MM.1S (cell line): Measurements from ENCODE around the gene TARBP2.

Experiments
- DNase-seq: peaks from one replicate; pipeline ENCODE4 v3.0.0-alpha.2; 2015
- H2AFZ ChIP-seq: fragments of 300-600 bp; sonication (generic); 2 replicates; pipeline ENCODE4 v1.6.0; 2016; ENCODE audit warnings: antibody characterized with exemption, low read length
- H3F3A ChIP-seq: fragments of 300-600 bp; sonication (generic); 2 replicates; pipeline ENCODE4 v1.6.1; 2016; ENCODE audit warnings: mild to moderate bottlenecking, antibody characterized with exemption, low read length, moderate library complexity, mixed read lengths; ENCODE audit not compliant: insufficient read depth
- H3K27ac ChIP-seq: fragments of 300-600 bp; sonication (generic); 2 replicates; pipeline ENCODE4 v1.5.1; 2016; ENCODE audit warnings: mild to moderate bottlenecking, low read length
- H3K27me3 ChIP-seq: fragments of 300-600 bp; sonication (generic); replicated peaks from 2 replicates; pipeline ENCODE4 v1.6.0; 2016; ENCODE audit warnings: low read length; ENCODE audit not compliant: insufficient read depth
- H3K36me3 ChIP-seq: fragments of 300-600 bp; sonication (generic); replicated peaks from 2 replicates; pipeline ENCODE4 v1.6.1; 2016; ENCODE audit warnings: mild to moderate bottlenecking, low read length, mixed read lengths; ENCODE audit not compliant: insufficient read depth
- H3K4me1 ChIP-seq: fragments of 300-600 bp; sonication (generic); 2 replicates; pipeline ENCODE4 v1.6.1; 2016; ENCODE audit warnings: low read length, mixed read lengths
- H3K4me2 ChIP-seq: fragments of 300-600 bp; sonication (generic); 2 replicates; pipeline ENCODE4 v1.6.0; 2016; ENCODE audit warnings: low read depth, low read length
- H3K4me3 ChIP-seq: fragments of 300-600 bp; sonication (generic); 2 replicates; pipeline ENCODE4 v1.5.1; 2016; ENCODE audit warnings: low read length, mixed read lengths
- H3K79me2 ChIP-seq: fragments of 300-600 bp; sonication (generic); 2 replicates; pipeline ENCODE4 v1.6.1; 2016; ENCODE audit warnings: mixed run types, low read length, mixed read lengths
- H3K9ac ChIP-seq: fragments of 300-600 bp; sonication (generic); 2 replicates; pipeline ENCODE4 v1.6.1; 2016; ENCODE audit warnings: low read length, mixed read lengths
- H3K9me2 ChIP-seq: fragments of 300-600 bp; sonication (generic); replicated peaks from 2 replicates; pipeline ENCODE4 v1.6.1; 2016; ENCODE audit warnings: mild to moderate bottlenecking, low read length, mixed read lengths; ENCODE audit not compliant: insufficient read depth
- H3K9me3 ChIP-seq: fragments of 300-600 bp; sonication (generic); replicated peaks from 2 replicates; pipeline ENCODE4 v1.6.1; 2016; ENCODE audit warnings: mild to moderate bottlenecking, low read length, mixed read lengths; ENCODE audit not compliant: insufficient read depth
- H4K20me1 ChIP-seq: fragments of 300-600 bp; sonication (generic); 2 replicates; pipeline ENCODE4 v1.6.1; 2016; ENCODE audit warnings: mild to moderate bottlenecking, low read length, moderate library complexity, mixed read lengths; ENCODE audit not compliant: insufficient read depth
- EZH2 ChIP-seq: fragments of 300-600 bp; sonication (generic); optimal IDR thresholded peaks from 2 replicates; pipeline ENCODE3; 2017; ENCODE audit warnings: low read depth, mild to moderate bottlenecking, antibody characterized with exemption, low read length, mixed read lengths
- EZH2phosphoT487 ChIP-seq: fragments of 300-600 bp; sonication (generic); IDR thresholded peaks from 2 replicates; pipeline ENCODE4 v1.6.1; 2018; ENCODE audit warnings: antibody characterized with exemption, low read length
- TF ChIP-seq, protein P1 (sequence below): fragments of 300-600 bp; sonication (generic); IDR thresholded peaks from 2 replicates; pipeline ENCODE4 v1.5.1; 2016; ENCODE audit warnings: antibody characterized with exemption, low read length, mixed read lengths

Gene TARBP2

DNA sequence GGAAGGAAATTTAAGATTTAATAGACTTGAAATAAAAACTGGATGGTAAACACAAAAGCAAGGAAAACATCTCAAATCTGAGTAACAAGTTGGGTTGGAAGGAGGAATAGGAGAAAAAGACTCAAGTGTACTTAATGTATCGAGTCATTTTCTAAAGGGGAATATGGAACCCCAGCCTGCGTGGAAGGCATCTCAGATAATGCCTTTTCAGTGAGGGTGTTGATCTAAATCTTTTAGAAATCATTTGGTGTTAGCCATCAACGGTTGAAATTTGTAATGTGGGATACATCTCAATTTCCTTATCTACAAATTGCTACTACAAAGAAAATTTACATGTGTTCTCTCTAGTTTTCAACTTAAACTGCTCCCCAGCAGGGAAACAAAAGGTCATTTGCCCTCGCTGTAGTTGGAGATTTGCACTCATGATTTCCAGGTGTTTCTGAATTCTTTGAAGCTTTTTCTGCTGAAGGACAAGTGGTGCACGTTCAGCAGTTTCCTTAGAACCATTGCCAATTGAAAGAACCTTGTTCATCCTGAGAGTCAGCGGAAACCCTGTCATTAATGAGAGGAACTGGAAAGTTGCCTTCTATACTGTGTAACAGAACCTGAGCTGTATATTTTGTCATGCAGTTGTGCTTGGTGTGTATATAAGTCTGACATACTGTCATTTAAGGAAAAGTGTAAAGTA is 47.0 kb upstream of the TARBP2 start:
- Histone ChIP-seq H3K4me1 (peaks cover 26% of the 10 kb centered on the region), H3K9me2 (no peaks in the 10 kb centered on the region), H2AFZ (no peak overlapping the region), H4K20me1 (peaks cover 11% of the 10 kb centered on the region), H3K79me2 (peaks cover 79% of the 10 kb centered on the region), H3K9me3 (no peaks in the 10 kb centered on the region), H3K9ac (peak overlapping the region; percentile 99), H3K36me3 (peaks cover 13% of the 10 kb centered on the region), H3K4me3 (peak overlapping the region; percentile 95), H3K4me2 (peak overlapping the region; percentile 76), H3K27me3 (no peaks in the 10 kb centered on the region), H3K27ac (peak overlapping the region; percentile 94), H3F3A (peaks cover 71% of the 10 kb centered on the region)
- TF ChIP-seq, protein P1, sequence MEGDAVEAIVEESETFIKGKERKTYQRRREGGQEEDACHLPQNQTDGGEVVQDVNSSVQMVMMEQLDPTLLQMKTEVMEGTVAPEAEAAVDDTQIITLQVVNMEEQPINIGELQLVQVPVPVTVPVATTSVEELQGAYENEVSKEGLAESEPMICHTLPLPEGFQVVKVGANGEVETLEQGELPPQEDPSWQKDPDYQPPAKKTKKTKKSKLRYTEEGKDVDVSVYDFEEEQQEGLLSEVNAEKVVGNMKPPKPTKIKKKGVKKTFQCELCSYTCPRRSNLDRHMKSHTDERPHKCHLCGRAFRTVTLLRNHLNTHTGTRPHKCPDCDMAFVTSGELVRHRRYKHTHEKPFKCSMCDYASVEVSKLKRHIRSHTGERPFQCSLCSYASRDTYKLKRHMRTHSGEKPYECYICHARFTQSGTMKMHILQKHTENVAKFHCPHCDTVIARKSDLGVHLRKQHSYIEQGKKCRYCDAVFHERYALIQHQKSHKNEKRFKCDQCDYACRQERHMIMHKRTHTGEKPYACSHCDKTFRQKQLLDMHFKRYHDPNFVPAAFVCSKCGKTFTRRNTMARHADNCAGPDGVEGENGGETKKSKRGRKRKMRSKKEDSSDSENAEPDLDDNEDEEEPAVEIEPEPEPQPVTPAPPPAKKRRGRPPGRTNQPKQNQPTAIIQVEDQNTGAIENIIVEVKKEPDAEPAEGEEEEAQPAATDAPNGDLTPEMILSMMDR, result no peak
- TF ChIP-seq EZH2phosphoT487 (no peak), EZH2 (no peak)
- peak; percentile 80 for DNase-seq

DNA sequence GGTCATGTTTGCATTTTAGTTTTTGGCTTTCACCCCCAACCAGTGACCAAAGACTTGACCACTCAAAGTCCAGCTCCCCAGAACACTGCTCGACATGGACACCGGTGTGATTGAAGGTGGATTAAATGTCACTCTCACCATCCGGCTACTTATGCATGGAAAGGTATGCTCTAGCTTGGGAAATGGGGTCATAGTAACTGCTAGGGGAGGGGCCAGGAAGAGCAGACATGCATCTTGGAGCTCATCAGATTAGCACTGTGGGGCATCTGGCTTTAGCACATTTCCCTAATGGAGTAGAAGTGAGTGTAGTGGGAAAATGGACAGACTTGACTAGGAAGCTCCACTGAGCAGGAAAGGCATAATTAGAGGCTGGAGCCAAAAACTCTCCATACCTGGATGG is 46.4 kb upstream of the TARBP2 start:
- peak overlapping the region; percentile 94 for H3K27ac ChIP-seq
- peak overlapping the region; percentile 95 for H3K4me3 ChIP-seq
- H3F3A ChIP-seq, result peaks cover 77% of the 10 kb centered on the region
- H3K36me3 ChIP-seq, result peaks cover 13% of the 10 kb centered on the region
- no peaks in the 10 kb centered on the region for H3K9me2 ChIP-seq
- TF ChIP-seq, protein P1, result no peak
- TF ChIP-seq EZH2, result no peak
- no peak for TF ChIP-seq EZH2phosphoT487
- peaks cover 11% of the 10 kb centered on the region for H4K20me1 ChIP-seq
- peaks cover 85% of the 10 kb centered on the region for H3K79me2 ChIP-seq
- H3K9ac ChIP-seq, result peak overlapping the region; percentile 99
- H2AFZ ChIP-seq, result no peak overlapping the region
- DNase-seq, result peak; percentile 38
- no peaks in the 10 kb centered on the region for H3K9me3 ChIP-seq
- H3K4me2 ChIP-seq, result peak overlapping the region; percentile 76
- H3K4me1 ChIP-seq, result peaks cover 29% of the 10 kb centered on the region
- H3K27me3 ChIP-seq, result no peaks in the 10 kb centered on the region

DNA sequence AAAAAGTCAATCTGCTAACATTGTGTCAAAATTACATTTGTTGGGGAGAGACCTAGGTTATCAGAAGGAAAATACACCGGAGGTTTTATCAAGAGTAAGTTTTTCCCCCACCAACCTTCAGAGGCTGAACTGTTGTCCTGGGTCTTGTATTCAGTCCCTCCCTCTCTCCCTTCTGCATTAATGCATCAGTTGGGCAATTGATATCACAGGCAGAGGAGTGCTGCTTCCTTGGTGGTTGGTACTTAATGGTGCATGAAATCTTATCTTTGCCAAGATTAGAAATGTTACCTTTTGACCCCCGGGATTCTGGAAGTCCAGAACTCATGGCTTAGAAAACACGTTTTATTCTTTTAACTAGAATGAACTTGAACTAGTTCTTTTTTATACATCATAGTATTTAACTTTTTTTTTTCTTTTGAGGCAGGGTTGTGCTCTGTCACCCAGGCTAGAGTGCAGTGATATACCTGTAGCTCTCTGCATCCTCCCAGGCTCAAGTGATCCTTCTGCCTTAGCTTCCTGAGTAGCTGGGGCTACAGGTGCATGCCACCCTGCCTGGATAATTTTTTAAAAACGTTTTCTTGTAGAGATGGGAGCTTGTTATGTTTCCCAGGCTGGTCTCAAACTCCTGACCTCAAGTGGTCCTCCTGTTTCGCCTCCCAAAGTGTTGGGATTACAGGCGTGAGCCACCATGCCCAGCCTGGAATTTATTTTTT is 44.3 kb upstream of the TARBP2 start:
- no peak overlapping the region for H2AFZ ChIP-seq
- peak overlapping the region; percentile 95 for H3K4me3 ChIP-seq
- peaks cover 11% of the 10 kb centered on the region for H4K20me1 ChIP-seq
- H3K4me2 ChIP-seq, result peak overlapping the region; percentile 76
- peak overlapping the region; percentile 65; the same call in 1 of the 2 replicates for H3K9ac ChIP-seq
- H3K27ac ChIP-seq, result peak overlapping the region; percentile 94; the same call in 1 of the 2 replicates
- peaks cover 95% of the 10 kb centered on the region for H3F3A ChIP-seq
- H3K79me2 ChIP-seq, result peaks cover 97% of the 10 kb centered on the region
- H3K4me1 ChIP-seq, result peaks cover 43% of the 10 kb centered on the region
- H3K27me3 ChIP-seq, result no peaks in the 10 kb centered on the region
- TF ChIP-seq EZH2phosphoT487 (no peak), EZH2 (no peak)
- TF ChIP-seq, protein P1, result no peak
- peaks cover 14% of the 10 kb centered on the region for H3K36me3 ChIP-seq
- DNase-seq, result peak; percentile 35
- H3K9me2 ChIP-seq, result no peaks in the 10 kb centered on the region
- H3K9me3 ChIP-seq, result no peaks in the 10 kb centered on the region
